Measurements from ENCODE around the gene SSUH2. TPM values are rescaled to one million over a fixed set of nuclear protein-coding genes. Genes with fewer than 3 reads are reported as not detected.

SSUH2 gene
- total and polyA plus RNA-seq, 2 experiments from 2014 or later = 0.73 to 2.3 TPM

- H3K27ac Mint-ChIP-seq = no peak overlapping the region
- Histone ChIP-seq H3K4me1 (ENCODE audit: insufficient read depth) (peaks cover 8% of the 10 kb centered on the region; the same call in 1 of the 2 replicates), H3K9me2 (ENCODE audit: insufficient read depth) (no peaks in the 10 kb centered on the region; the same call in 1 of the 2 replicates), H3K27me3 (ENCODE audit: insufficient read depth) (no peaks in the 10 kb centered on the region), H3K79me2 (replicated peaks; ENCODE audit: insufficient read depth) (no peaks in the 10 kb centered on the region), H3K27ac (ENCODE audit: low read depth) (no peak overlapping the region), H3K4me2 (no peak overlapping the region), H3F3A (replicated peaks; ENCODE audit: low read depth) (no peaks in the 10 kb centered on the region), H2AFZ (no peak overlapping the region), H4K20me1 (replicated peaks; ENCODE audit: insufficient read depth) (no peaks in the 10 kb centered on the region), H3K4me3 (no peak overlapping the region), H3K36me3 (ENCODE audit: insufficient read depth) (no peaks in the 10 kb centered on the region)
- TF ChIP-seq EZH2phosphoT487 (IDR thresholded peaks at IDR 0.05; ENCODE audit: unreplicated experiment) (no peak), ETS1 (IDR thresholded peaks at IDR 0.05) (no peak), ZNF114 (CRISPR knock-in tag; IDR thresholded peaks at IDR 0.05) (no peak), NANOG (IDR thresholded peaks at IDR 0.05; ENCODE audit: borderline replicate concordance) (no peak), ZNF462 (CRISPR knock-in tag; IDR thresholded peaks at IDR 0.05) (no peak), CTCF (conservative IDR thresholded peaks at IDR 0.05; ENCODE audit: low read depth in 2 of 2) (no peak), REST (IDR thresholded peaks at IDR 0.05; ENCODE audit: unreplicated experiment) (no peak), EZH2 (IDR thresholded peaks at IDR 0.05; ENCODE audit: low read depth, unreplicated experiment) (no peak), JUNB (IDR thresholded peaks at IDR 0.05; ENCODE audit: unreplicated experiment) (no peak), ZNF331 (CRISPR knock-in tag; IDR thresholded peaks at IDR 0.05; ENCODE audit: low read depth) (no peak), STAT1 (IDR thresholded peaks at IDR 0.05; ENCODE audit: unreplicated experiment) (no peak), POLR2AphosphoS5 (IDR thresholded peaks at IDR 0.05; ENCODE audit: low read depth) (no peak), CREB1 (CRISPR knock-in tag; IDR thresholded peaks at IDR 0.05; ENCODE audit: low read depth) (no peak)
- ATAC-seq (no peak), DNase-seq (ENCODE audit: low spot score) (no peak)
- peaks cover 2% of the 10 kb centered on the region for H3K27me3 Mint-ChIP-seq (ENCODE audit: insufficient read depth, low read depth, poor library complexity)
- peaks cover 11% of the 10 kb centered on the region; the same call in 2 of the 3 replicates for H3K36me3 Mint-ChIP-seq (ENCODE audit: low read depth)
- peaks cover 8% of the 10 kb centered on the region for H3K4me1 Mint-ChIP-seq
- no peak overlapping the region for H3K4me3 Mint-ChIP-seq
- H3K9me3 Mint-ChIP-seq = peaks cover 6% of the 10 kb centered on the region; the same call in 1 of the 3 replicates
Observed at GRCh38 chr3:8606701-8607231, 37.8 kb downstream of the SSUH2 start.
